Activated naive CD4-positive, alpha-beta T cell (primary cell): ENCODE measurements around the gene RNF123.

Experiments
- DNase-seq, 4 experiments: peaks; one replicate each; lab custom pipeline; 2025; lab: John Stamatoyannopoulos, UW

The RNF123 gene

GRCh38 chr3:49658711-49659110 is 30.6 kb upstream of the RNF123 start:
- no peak for DNase-seq

DNA sequence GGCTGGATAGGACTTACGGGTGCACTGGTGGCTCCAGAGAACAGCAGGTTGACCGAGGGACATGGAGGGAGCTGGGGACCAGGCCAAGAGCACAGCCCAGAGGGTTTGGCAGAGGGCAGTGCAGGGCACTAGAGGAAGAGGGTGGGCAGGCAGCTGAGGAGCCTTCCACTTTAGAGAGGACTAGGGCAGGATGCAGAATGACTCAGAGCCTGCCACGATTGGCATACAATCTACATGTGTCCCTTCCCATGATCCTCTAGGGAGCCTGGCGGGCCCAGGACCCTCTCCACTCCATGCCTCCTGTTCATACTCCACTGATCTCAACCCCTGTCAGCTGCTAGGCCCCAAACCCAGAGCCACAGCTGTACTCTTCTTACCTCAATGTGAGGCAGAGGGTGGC is 29.6 kb upstream of the RNF123 start:
- no peak for DNase-seq

GRCh38 chr3:49661281-49661680 is 28.1 kb upstream of the RNF123 start:
- DNase-seq = no peak

DNA sequence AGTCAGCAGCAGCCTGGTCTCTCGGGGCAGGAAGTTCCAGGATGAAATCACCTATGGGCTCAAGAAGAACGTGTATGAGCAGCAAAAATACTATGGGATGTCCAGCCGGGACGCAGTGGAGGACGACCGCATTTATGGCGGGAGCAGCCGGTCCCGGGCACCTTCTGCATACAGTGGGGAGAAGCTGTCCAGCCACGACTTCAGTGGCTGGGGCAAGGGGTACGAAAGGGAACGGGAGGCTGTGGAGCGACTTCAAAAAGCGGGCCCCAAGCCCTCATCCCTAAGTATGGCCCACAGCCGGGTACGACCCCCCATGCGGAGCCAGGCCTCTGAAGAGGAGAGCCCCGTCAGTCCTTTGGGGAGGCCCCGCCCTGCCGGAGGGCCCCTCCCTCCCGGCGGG is 27.3 kb upstream of the RNF123 start:
- DNase-seq = no peak

DNA sequence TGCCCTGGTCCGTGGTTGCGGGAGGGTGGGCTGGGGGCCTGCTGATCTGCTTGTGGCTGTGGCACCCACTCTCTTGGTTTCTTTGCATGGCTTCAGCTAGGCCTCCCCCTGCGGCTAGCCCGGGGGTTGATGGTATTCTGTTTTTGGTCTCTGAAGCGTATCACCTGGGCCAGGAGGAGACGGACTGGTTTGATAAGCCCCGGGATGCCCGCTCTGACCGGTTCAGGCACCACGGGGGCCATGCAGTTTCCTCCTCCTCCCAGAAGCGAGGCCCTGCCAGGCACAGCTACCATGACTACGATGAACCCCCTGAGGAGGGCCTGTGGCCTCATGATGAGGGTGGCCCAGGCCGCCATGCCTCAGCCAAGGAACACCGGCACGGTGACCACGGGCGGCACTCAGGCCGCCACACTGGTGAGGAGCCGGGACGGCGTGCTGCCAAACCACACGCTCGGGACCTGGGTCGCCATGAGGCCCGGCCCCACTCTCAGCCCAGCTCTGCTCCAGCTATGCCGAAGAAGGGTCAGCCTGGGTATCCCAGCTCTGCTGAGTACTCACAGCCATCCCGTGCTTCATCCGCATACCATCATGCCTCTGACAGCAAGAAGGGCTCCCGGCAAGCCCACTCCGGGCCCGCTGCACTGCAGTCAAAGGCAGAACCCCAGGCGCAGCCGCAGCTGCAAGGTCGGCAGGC is 26.5 kb upstream of the RNF123 start:
- no peak for DNase-seq

- no peak for DNase-seq
Observed at GRCh38 chr3:49663831-49664230, 25.5 kb upstream of the RNF123 start.

- no peak for DNase-seq
Observed at GRCh38 chr3:49664300-49664699, 25.1 kb upstream of the RNF123 start.

DNA sequence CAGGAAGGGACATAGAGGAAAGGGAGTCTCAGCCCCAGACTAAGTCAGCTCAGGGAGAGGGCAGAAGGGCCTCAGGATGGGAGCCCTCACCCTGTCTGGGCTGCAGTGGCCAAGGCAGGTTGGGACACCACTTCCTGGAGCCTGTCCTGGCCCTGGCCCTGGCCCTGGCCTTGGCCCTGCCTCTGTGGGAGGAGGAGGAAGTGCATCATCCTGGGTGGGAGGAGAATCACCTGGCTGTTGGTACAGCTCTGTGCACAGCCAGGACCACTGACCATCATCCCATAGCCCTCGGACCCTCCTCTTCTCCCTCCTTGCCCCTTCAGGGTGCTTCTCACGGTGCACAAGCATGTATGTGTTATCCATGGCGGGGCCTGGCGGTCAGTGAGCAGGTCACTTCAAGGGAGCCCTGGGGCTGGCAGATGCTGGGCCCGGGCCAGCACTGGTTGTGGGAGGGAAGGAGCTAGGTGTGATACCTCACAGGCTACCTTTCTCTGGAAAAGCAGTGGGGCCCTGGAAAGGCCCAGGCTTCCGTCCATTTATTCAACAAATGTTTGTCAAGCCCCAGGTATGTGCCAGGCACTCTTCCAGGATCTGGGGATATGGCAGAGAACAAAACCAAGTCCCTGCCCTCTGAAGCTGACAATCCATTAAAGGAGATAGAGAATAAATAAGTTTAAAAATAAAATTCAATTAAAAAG is 23.4 kb upstream of the RNF123 start:
- DNase-seq = no peak

DNA sequence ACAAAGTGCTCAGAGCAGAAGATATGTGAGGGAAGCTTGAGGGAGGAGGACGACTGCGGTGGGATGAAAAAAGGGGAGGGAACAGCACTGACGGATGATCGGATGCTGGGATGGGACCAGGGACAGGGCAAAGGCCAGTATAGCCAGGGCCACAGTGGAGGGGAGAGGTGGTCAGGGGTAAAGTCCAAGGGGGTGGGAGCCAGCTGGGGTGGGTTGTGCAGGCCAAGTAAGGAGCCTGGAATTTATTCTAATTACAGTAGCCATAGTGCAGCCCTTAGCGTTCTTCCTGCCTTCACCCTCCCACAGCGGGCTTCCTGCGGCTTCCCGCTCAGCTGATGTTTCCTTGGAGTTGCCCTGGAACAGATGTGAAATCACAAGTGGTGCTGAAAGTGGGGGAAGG is 22.8 kb upstream of the RNF123 start:
- DNase-seq = no peak

DNA sequence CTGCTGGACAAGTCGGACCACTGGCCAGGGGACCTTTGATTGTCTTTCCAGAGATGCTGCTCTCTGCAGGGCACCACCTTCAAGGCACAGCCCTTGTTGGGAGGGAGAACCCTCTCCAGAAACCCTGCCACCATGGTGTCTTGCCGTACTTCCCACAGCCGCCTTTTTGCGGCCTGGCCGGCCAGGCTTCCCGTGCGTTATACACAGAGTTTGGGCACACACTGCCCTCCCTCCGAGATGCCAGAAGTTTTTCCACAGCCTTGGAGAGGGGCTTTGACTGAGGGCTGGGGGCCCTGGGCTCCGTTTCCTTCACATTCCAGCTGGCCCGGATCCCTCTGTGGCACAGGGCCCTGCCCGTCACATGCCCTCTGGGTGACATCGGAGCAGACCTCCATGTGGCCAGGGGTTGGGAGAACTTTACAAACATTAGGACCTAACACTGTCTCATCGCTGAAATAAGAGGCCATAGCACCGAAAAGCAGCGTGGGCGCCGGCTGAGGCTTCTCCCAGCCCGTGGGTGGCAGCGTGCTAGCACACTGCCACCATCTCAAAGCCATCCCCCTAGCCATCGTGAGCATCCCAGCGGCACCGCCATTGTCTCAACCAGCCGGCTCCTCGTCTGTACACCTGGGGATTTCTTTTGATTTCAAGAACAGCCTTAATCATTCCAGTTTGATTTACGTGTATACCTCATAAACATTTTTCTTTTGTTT is 21.5 kb upstream of the RNF123 start:
- no peak for DNase-seq

GRCh38 chr3:49668414-49668797 is 21.0 kb upstream of the RNF123 start:
- DNase-seq = no peak

GRCh38 chr3:49668861-49669260 is 20.5 kb upstream of the RNF123 start:
- no peak for DNase-seq

DNA sequence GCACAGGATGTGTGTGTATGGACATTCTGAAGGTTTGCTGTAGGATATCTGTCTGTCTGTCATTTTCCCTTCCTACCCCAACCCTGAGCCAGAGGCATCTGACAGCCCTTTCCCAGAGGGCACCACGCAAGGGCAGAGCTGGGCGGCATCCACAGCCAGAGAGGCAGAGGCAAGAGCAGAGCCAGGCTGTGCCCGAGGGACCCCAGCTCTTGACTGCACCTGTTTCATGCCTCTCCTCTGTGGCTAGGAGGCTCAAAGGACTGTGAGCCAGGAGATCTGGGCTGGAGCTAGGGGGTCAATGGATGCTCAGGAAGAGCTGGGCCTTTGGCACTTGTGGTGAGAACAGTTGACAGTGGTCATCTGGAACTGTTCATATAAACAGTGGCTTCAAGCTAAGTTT is 20.0 kb upstream of the RNF123 start:
- no peak for DNase-seq

DNA sequence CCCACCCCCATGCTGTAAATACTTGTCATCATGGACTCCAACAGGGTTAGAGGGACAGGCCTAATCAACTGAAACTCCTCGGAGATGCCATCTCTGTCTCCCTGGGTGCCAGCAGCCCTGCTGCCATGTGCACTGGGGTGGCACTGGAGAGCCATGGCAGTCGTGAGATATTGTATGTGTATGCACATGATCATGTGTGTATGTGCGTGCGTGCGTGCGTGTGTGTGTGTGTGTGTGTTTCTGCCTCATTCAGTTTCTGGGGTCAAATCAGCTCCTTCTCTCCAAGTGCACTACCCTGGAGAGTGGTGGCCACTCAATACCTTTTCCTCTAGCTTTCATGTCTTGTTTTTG is 18.4 kb upstream of the RNF123 start:
- DNase-seq = no peak

DNA sequence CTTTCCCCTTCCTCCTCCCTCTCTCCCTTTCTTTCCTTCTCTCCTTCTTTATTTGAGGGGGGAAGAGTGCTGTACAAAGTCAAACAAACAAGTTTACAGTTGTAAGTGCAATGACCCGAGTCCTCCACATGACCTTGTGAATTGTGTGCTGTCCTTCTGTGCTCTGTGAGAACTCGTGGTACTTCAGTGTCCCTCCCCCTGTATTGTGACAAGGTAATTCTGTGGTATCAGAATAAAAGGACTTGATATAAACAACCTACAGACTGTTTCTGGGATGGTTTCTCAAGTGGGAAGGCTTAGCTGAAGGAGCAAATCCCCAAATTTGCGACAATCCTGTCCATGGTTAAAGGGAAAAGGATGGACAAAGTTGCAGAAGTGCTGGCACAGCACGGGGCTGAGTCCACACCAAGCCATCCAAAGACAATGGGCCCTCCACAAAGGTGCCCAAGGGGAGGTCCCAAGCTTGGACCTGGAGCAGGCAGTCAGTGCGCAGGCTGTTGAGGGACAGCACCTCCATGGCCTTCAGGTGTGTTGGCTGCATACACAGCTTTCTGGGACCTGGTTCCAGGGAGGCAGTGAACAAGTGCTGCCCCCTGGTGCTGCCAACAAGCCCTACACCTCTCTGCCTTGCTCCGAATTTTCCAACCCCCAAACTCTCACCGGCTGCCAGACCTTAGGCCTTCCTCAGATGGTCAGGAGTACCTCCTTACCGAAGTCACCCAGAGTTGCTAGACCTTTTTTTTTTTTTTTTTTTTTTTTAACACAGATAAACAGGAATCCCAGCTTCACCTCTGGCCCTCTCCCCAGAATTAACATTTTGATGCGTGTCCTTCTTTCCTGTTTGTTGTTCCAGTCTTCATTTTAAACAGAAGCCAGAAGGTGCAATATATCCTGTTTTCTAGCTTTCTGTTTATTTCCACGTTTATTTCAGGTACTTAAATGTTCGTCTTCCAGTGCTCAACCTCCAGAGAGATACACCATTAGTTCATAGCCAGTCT is 17.8 kb upstream of the RNF123 start:
- DNase-seq = no peak

- no peak for DNase-seq
Observed at GRCh38 chr3:49673121-49673714, 16.1 kb upstream of the RNF123 start.

DNA sequence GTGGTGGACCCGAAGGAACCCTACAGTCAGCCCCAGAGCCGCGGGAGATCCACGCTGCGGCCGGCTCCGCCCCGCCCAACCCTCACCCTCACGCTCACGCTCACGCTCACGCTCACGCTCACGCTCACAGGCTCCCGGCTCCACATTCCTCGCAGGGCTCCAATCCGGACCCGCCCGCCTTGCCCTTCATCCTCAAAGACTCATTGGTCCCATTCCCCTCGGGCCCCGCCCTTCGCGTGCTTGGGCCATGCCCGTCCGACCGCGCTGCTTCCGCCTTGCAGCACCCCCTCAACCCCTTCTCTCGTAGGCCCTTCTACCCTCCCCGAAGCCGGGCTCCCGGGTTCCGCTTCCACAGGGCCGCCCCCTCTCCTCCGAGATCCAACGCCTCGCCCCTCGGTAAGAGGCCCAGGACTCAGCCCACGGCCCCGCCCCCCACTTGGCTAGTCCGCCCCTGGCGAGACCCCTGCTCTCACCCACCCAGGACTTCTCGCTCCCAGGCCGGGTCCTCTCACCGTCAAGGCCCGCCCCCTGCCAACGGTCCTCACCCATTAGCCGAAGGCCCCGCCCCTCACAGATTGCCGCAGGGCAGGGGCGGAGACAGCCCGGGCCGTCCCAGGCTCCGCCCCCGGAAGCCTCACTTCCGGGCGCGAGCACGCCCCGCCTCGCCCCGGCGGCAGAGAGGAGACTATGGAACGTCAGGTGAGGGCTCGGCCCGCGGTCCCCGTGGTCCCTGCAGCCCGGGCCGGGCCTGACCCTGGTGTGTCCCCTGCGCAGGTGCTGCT is 15.5 kb upstream of the RNF123 start, which contains the start of gene APEH:
Gene APEH, plus strand, starts transcription at position 637 of the 782 bp plus-strand sequence. Its CDS starts 51 bp downstream, at position 688.
- no peak for DNase-seq

GRCh38 chr3:49674497-49674983 is 14.8 kb upstream of the RNF123 start:
- DNase-seq = no peak

- DNase-seq = no peak
Observed at GRCh38 chr3:49675912-49676311, 13.4 kb upstream of the RNF123 start.

DNA sequence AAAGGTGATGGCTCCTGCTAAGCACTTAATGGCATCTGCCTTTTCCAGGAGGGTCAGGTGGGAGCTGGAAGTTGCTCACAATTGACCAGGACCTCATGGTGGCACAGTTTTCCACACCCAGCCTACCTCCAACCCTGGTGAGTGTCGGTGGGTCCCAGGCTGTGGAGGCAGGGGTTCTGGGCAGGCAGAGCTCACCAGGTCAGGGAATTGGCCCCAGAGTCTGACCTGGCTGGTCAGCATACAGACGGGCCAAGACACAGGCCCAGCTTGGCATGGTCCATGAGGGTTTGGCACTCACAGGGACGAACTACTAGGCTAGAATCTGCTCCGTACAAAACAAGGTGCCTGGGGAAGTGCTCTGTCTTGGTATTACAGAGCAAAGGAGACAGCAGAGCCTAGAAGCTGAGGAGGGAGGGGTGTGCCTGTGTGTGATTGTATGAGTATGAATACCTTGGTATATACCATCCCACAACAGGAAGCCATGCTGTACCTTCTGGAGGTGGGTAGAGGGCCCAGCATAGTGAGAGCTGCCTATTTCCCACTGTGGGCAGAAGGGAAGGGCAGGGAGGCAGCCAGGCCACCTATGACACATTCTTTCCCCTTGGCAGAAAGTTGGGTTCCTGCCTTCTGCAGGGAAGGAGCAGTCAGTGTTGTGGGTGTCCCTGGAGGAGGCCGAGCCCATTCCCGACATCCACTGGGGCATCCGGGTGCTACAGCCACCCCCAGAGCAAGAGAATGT is 8.7 kb upstream of the RNF123 start:
- no peak for DNase-seq
